H1 (cell line): ENCODE data around the gene ATG9B. TPM values are rescaled to one million over a fixed set of nuclear protein-coding genes. Genes with fewer than 3 reads are reported as not detected.

Source experiments
- CTCF ChIA-PET: fragments of 300-600 bp; sonication (Branson Sonifier 250); formaldehyde crosslinking; loops from one replicate; lab custom pipeline; 2021; ENCODE audit not compliant: partially characterized antibody; lab: Charles Lee
- POLR2A ChIA-PET: fragments of 300-600 bp; sonication (Branson Sonifier 250); formaldehyde crosslinking; loops from one replicate; lab custom pipeline; 2021; ENCODE audit warnings: inconsistent platforms; ENCODE audit not compliant: partially characterized antibody; lab: Charles Lee
- DNase-seq, 2 experiments: peaks; one replicate each; pipeline versions ENCODE4 v3.0.0 to v3.0.0-alpha.2; 2010 to 2022; ENCODE audit warnings: low spot score in 2 of 2, low read depth in 1 of 2, mixed read lengths in 1 of 2
- FAIRE-seq: peaks from 2 replicates; lab custom pipeline; 2011; peaks lifted over from hg19 to GRCh38; lab: Jason Lieb, UNC
- H2AFZ ChIP-seq: 2 replicates; pipeline ENCODE4 v1.8.1; 2012; ENCODE audit warnings: low read length, inconsistent platforms
- H2AK5ac ChIP-seq: 2 replicates; pipeline ENCODE4 v1.6.1; 2013; ENCODE audit warnings: low read depth, low read length
- H2BK120ac ChIP-seq: replicated peaks from 2 replicates; pipeline ENCODE3; 2013; ENCODE audit warnings: low read depth, low read length, inconsistent platforms
- H2BK12ac ChIP-seq: 2 replicates; pipeline ENCODE4 v1.6.1; 2013; ENCODE audit warnings: low read depth, low read length
- H2BK15ac ChIP-seq: 2 replicates; pipeline ENCODE4 v1.6.1; 2013; ENCODE audit warnings: low read length
- H2BK20ac ChIP-seq: 2 replicates; pipeline ENCODE4 v1.6.1; 2013; ENCODE audit warnings: low read length
- H2BK5ac ChIP-seq: 2 replicates; pipeline ENCODE4 v1.6.1; 2013; ENCODE audit warnings: low read depth, low read length
- H3K14ac ChIP-seq: 2 replicates; pipeline ENCODE4 v1.6.1; 2013; ENCODE audit warnings: inconsistent platforms; ENCODE audit not compliant: insufficient read length
- H3K18ac ChIP-seq: 2 replicates; pipeline ENCODE4 v1.6.1; 2013; ENCODE audit warnings: low read length; ENCODE audit errors: extremely low read depth
- H3K23ac ChIP-seq: 2 replicates; pipeline ENCODE4 v1.6.1; 2013; ENCODE audit warnings: inconsistent platforms; ENCODE audit not compliant: insufficient read length
- H3K23me2 ChIP-seq: 2 replicates; pipeline ENCODE4 v1.6.1; 2013; ENCODE audit warnings: low read depth, low read length
- H3K27ac ChIP-seq: 2 replicates; pipeline ENCODE4 v1.6.1; 2011; ENCODE audit warnings: low read depth, low read length, inconsistent platforms
- H3K27me3 ChIP-seq, 4 experiments: replicated peaks in 1 of 4; 1 replicate in 1 of 4; 2 replicates in 3 of 4; pipeline versions ENCODE4 v1.6.1 to v1.8.1; 2011 to 2013; ENCODE audit warnings: low read length in 3 of 4, mild to moderate bottlenecking in 3 of 4, inconsistent platforms in 2 of 4, mixed read lengths in 2 of 4, moderate library complexity in 1 of 4; ENCODE audit not compliant: control insufficient read depth in 3 of 4, insufficient read depth in 3 of 4; ENCODE audit errors: extremely low read depth in 1 of 4
- H3K36me3 ChIP-seq, 4 experiments: 2 replicates each; pipeline versions ENCODE4 v1.6.1 to v1.8.1; 2011 to 2013; ENCODE audit warnings: mild to moderate bottlenecking in 4 of 4, low read length in 3 of 4, moderate library complexity in 2 of 4, control low read depth in 1 of 4, inconsistent platforms in 1 of 4; ENCODE audit not compliant: insufficient read depth in 4 of 4, control insufficient read depth in 2 of 4
- H3K4ac ChIP-seq: replicated peaks from 2 replicates; pipeline ENCODE3; 2013; ENCODE audit warnings: low read length, low read depth, mixed read lengths, inconsistent platforms; ENCODE audit not compliant: insufficient read length
- H3K4me1 ChIP-seq, 4 experiments: replicated peaks in 1 of 4; 1 replicate in 1 of 4; 2 replicates in 3 of 4; pipeline versions ENCODE4 v1.6.1 to v1.8.1; 2011 to 2013; ENCODE audit warnings: low read length in 3 of 4, inconsistent platforms in 2 of 4, mixed read lengths in 1 of 4; ENCODE audit not compliant: insufficient read depth in 4 of 4, control insufficient read depth in 3 of 4
- H3K4me2 ChIP-seq, 2 experiments: 2 replicates each; pipeline versions ENCODE4 v1.6.1 to v1.8.1; 2011 to 2013; ENCODE audit warnings: low read depth in 2 of 2, low read length in 2 of 2, control low read depth in 1 of 2, inconsistent platforms in 1 of 2, mild to moderate bottlenecking in 1 of 2; ENCODE audit not compliant: insufficient read depth in 1 of 2
- H3K4me3 ChIP-seq, 4 experiments: fragments of 200-600, 300-600 bp in 1 of 4; sonication (generic), shearing (Covaris generic), sonication (Bioruptor Twin) in 1 of 4; 2 replicates each; pipeline versions ENCODE4 v1.5.1 to v1.8.1; 2011 to 2016; ENCODE audit warnings: low read length in 4 of 4, low read depth in 3 of 4, control low read depth in 2 of 4, inconsistent platforms in 2 of 4, mild to moderate bottlenecking in 2 of 4, mixed read lengths in 1 of 4, moderate library complexity in 1 of 4; ENCODE audit not compliant: insufficient read depth in 2 of 4; ENCODE audit errors: extremely low read depth in 1 of 4
- H3K56ac ChIP-seq: replicated peaks from 2 replicates; pipeline ENCODE3; 2013; ENCODE audit warnings: low read depth, mild to moderate bottlenecking, mixed read lengths, low read length, inconsistent platforms; ENCODE audit not compliant: insufficient read length
- H3K79me1 ChIP-seq: 2 replicates; pipeline ENCODE4 v1.6.1; 2013; ENCODE audit warnings: low read depth, low read length, control low read depth
- H3K79me2 ChIP-seq, 2 experiments: 2 replicates each; pipeline versions ENCODE4 v1.6.1 to v1.8.1; 2012 to 2013; ENCODE audit warnings: low read length in 2 of 2, mild to moderate bottlenecking in 2 of 2, inconsistent platforms in 1 of 2; ENCODE audit not compliant: insufficient read depth in 2 of 2, control insufficient read depth in 1 of 2
- H3K9ac ChIP-seq, 4 experiments: replicated peaks in 1 of 4; 1 replicate in 1 of 4; 2 replicates in 3 of 4; pipeline versions ENCODE4 v1.6.1 to v1.8.1; 2011 to 2013; ENCODE audit warnings: low read depth in 3 of 4, low read length in 3 of 4, control low read depth in 2 of 4, mild to moderate bottlenecking in 2 of 4, moderate library complexity in 2 of 4, inconsistent platforms in 1 of 4; ENCODE audit errors: extremely low read depth in 1 of 4
- H3K9me3 ChIP-seq, 2 experiments: 2 replicates each; pipeline versions ENCODE4 v1.6.1 to v1.8.1; 2012 to 2013; ENCODE audit warnings: mild to moderate bottlenecking in 2 of 2, moderate library complexity in 2 of 2, control low read depth in 1 of 2, inconsistent platforms in 1 of 2, low read depth in 1 of 2, low read length in 1 of 2, mixed read lengths in 1 of 2; ENCODE audit not compliant: insufficient read depth in 2 of 2
- H4K20me1 ChIP-seq, 2 experiments: replicated peaks in 1 of 2; 2 replicates each; pipeline versions ENCODE3 to v1.8.1; 2011 to 2013; ENCODE audit warnings: inconsistent platforms in 2 of 2, low read length in 2 of 2, mild to moderate bottlenecking in 1 of 2; ENCODE audit not compliant: insufficient read depth in 2 of 2, control insufficient read depth in 1 of 2
- H4K5ac ChIP-seq: 2 replicates; pipeline ENCODE4 v1.6.1; 2013; ENCODE audit warnings: low read length, low read depth, mixed read lengths, inconsistent platforms; ENCODE audit not compliant: insufficient read length
- H4K8ac ChIP-seq: 2 replicates; pipeline ENCODE4 v1.8.0; 2013; ENCODE audit warnings: mild to moderate bottlenecking, moderate library complexity, low read length, inconsistent platforms; ENCODE audit not compliant: insufficient read depth; ENCODE audit errors: extremely low read depth
- H4K91ac ChIP-seq: replicated peaks from 2 replicates; pipeline ENCODE3; 2013; ENCODE audit warnings: low read length, mixed read lengths, inconsistent platforms; ENCODE audit not compliant: insufficient read length
- CBX5 ChIP-seq: fragments of 300-800, 300-1000 bp; sonication (generic); IDR thresholded peaks from 2 replicates; pipeline ENCODE4 v1.7.1; 2016; ENCODE audit warnings: antibody characterized with exemption, low read length, low read depth
- CBX8 ChIP-seq: fragments of 300-800, 300-1000 bp; sonication (generic); IDR thresholded peaks from 2 replicates; pipeline ENCODE4 v1.7.1; 2016; ENCODE audit warnings: low read depth, low read length, borderline replicate concordance
- CTBP2 ChIP-seq: IDR thresholded peaks from 2 replicates; pipeline ENCODE4 v1.7.0; 2011; ENCODE audit warnings: borderline replicate concordance, mild to moderate bottlenecking, moderate library complexity, mixed read lengths, low read length; ENCODE audit not compliant: insufficient read depth, insufficient read length
- FOSL1 ChIP-seq: IDR thresholded peaks from 2 replicates; pipeline ENCODE4 v1.6.1; 2011; ENCODE audit warnings: mild to moderate bottlenecking, low read depth, low read length, moderate library complexity; ENCODE audit not compliant: insufficient read depth
- GTF2F1 ChIP-seq: IDR thresholded peaks from 2 replicates; pipeline ENCODE4 v1.6.1; 2012; ENCODE audit warnings: low read depth, low read length, improper control_type of control experiment, borderline replicate concordance
- JUN ChIP-seq: IDR thresholded peaks from 2 replicates; pipeline ENCODE4 v1.6.1; 2011; ENCODE audit warnings: low read depth, mild to moderate bottlenecking, improper control_type of control experiment, low read length
- MAFK ChIP-seq: IDR thresholded peaks from 2 replicates; pipeline ENCODE4 v1.6.1; 2012; ENCODE audit warnings: low read depth, mild to moderate bottlenecking, improper control_type of control experiment, low read length
- POLR2A ChIP-seq, 2 experiments: IDR thresholded peaks; 1 replicate in 1 of 2; 2 replicates in 1 of 2; pipeline ENCODE4 v1.6.1; 2011; ENCODE audit warnings: low read depth in 2 of 2, low read length in 2 of 2, mild to moderate bottlenecking in 2 of 2; ENCODE audit errors: control extremely low read depth in 1 of 2
- RNF2 ChIP-seq: fragments of 200-900, 300-1000 bp; sonication (generic); IDR thresholded peaks from 2 replicates; pipeline ENCODE4 v1.7.1; 2016; ENCODE audit warnings: borderline replicate concordance, low read depth, mild to moderate bottlenecking, antibody characterized with exemption, low read length; ENCODE audit not compliant: poor library complexity, severe bottlenecking; ENCODE audit errors: missing control alignments
- SIN3A ChIP-seq, 2 experiments: IDR thresholded peaks in 1 of 2; conservative IDR thresholded peaks in 1 of 2; 2 replicates each; pipeline ENCODE4 v1.6.1; 2011 to 2012; ENCODE audit warnings: low read length in 2 of 2, improper control_type of control experiment in 1 of 2, low read depth in 1 of 2, mild to moderate bottlenecking in 1 of 2
- SP1 ChIP-seq: IDR thresholded peaks from 2 replicates; pipeline ENCODE4 v1.6.1; 2011; ENCODE audit warnings: low read depth, low read length
- SRF ChIP-seq: IDR thresholded peaks from 2 replicates; pipeline ENCODE4 v1.6.1; 2011; ENCODE audit warnings: mild to moderate bottlenecking, low read depth, low read length, moderate library complexity
- SUZ12 ChIP-seq: fragments of 200-600 bp; sonication (generic); IDR thresholded peaks from 2 replicates; pipeline ENCODE4 v1.6.1; 2012; ENCODE audit warnings: mild to moderate bottlenecking, inconsistent platforms, low read length, moderate library complexity, mixed read lengths
- WGBS, 2 experiments: shearing (Covaris generic) in 1 of 2; methylation state at CpG; one replicate each; pipeline versions ENCODE4 v1.1.6 to v1.1.7; 2013 to 2015; ENCODE audit warnings: low lambda C conversion rate in 2 of 2, mixed read lengths in 2 of 2, inconsistent platforms in 1 of 2, low coverage in 1 of 2, missing lambda C conversion rate in 1 of 2; ENCODE audit not compliant: insufficient replicate concordance in 2 of 2, insufficient coverage in 1 of 2, insufficient read length in 1 of 2; ENCODE audit errors: extremely low coverage in 1 of 2, missing lambda C conversion rate in 1 of 2; 5-methylcytosine and 5-hydroxymethylcytosine counted together
- polyA plus RNA-seq, 7 experiments: library from polyadenylated mRNA; depleted of rRNA in 3 of 7; stranded (reverse) in 5 of 7; unstranded in 2 of 7; fragments of >200 nt in 5 of 7; fragments of 200-250 nt in 2 of 7; gene quantifications; 1 replicate in 5 of 7; 2 replicates in 1 of 7; 4 replicates in 1 of 7; pipeline versions ENCODE4 v1.2.1 to v1.2.3, GENCODE V29; 2011 to 2013; ENCODE audit warnings: missing spikeins in 2 of 7, mixed read lengths in 2 of 7
- total RNA-seq: library from RNA; stranded (reverse); fragmentation: NEBNext Ultra II Directional; extraction: Animal tissue kit (Norgen Biotek cat#: 25700); gene quantifications from 2 replicates; pipeline ENCODE4 v1.2.1, GENCODE V29; 2021

The ATG9B gene
- total and polyA plus RNA-seq, 2 of the 8 experiments (the other 6 are each of a cell fraction or from before 2014, with no cell fraction given): 1.4 to 2.3 TPM

- H3K27me3 ChIP-seq: peaks cover 4 to 33% (median 26%) of the 10 kb centered on the region in 4 experiments
- DNase-seq (peak in 1 of 2 experiments; percentile 92), FAIRE-seq (no peak)
- no peaks in the 10 kb centered on the region for H3K79me2 ChIP-seq
- POLR2A ChIA-PET: interaction anchor here (0.5 to 1.6 kb wide), 6 partner anchors 9 to 212 kb away, joined by 3 to 6 read pairs (median 3); partner anchors contain the start of gene TMUB1
- H3K18ac ChIP-seq: no peak overlapping the region
- peaks cover 3% of the 10 kb centered on the region; the same call in 1 of the 2 replicates for H3K23me2 ChIP-seq
- no peak overlapping the region for H2AK5ac ChIP-seq
- no peak overlapping the region for H2AFZ ChIP-seq
- no peak overlapping the region for H2BK120ac ChIP-seq
- no peak overlapping the region for H3K9ac ChIP-seq
- H3K4me3 ChIP-seq: peak overlapping the region in 1 of 4 experiments; percentile 39; a peak in 2 of 8 replicates
- H3K27ac ChIP-seq: no peak overlapping the region
- H3K4me2 ChIP-seq: peak overlapping the region; percentile 25 to 73; a peak in 3 of 4 replicates
- H3K9me3 ChIP-seq: no peaks in the 10 kb centered on the region
- no peak overlapping the region for H2BK12ac ChIP-seq
- no peak overlapping the region for H2BK5ac ChIP-seq
- H4K20me1 ChIP-seq: peaks cover 2 to 14% of the 10 kb centered on the region in 2 experiments
- peaks cover 0 to 8% (median 5%) of the 10 kb centered on the region in 4 experiments; a peak in 3 of 7 replicates for H3K4me1 ChIP-seq
- no peak overlapping the region for H4K91ac ChIP-seq
- no peaks in the 10 kb centered on the region for H3K79me1 ChIP-seq
- no peak overlapping the region for H2BK15ac ChIP-seq
- no peak overlapping the region for H4K5ac ChIP-seq
- CTCF ChIA-PET: interaction anchor here (0.6 to 3.6 kb wide), 12 partner anchors 12 to 88 kb away, joined by 3 to 14 read pairs (median 4); no protein-coding TSS in a partner anchor
- H3K36me3 ChIP-seq: no peaks in the 10 kb centered on the region
- H3K4ac ChIP-seq: no peak overlapping the region
- H3K23ac ChIP-seq: no peak overlapping the region
- no peak overlapping the region for H2BK20ac ChIP-seq
- H4K8ac ChIP-seq: no peak overlapping the region
- H3K14ac ChIP-seq: no peak overlapping the region
- 5% methylated on average over 24 of the region's 50 CpGs; no CpG with 5 or more reads in 1 of the 2 experiments for WGBS, 2 experiments
- H3K56ac ChIP-seq: no peak overlapping the region
- no peak for TF ChIP-seq MAFK
- no peak for TF ChIP-seq FOSL1
- 0 out of 2 replicates have a peak, but pooled peaks have one; percentile 15 for TF ChIP-seq SUZ12
- TF ChIP-seq SRF: no peak
- TF ChIP-seq CBX8: no peak
- no peak for TF ChIP-seq RNF2
- no peak for TF ChIP-seq POLR2A (IDR thresholded peaks at IDR 0.05; ENCODE audit: control extremely low read depth in 1 of 2, low read depth in 2 of 2, low read length in 2 of 2)
- TF ChIP-seq SIN3A (conservative IDR thresholded peaks at IDR 0.05 in 1 of 2, IDR thresholded peaks at IDR 0.05 in 1 of 2; ENCODE audit: low read depth in 1 of 2, low read length in 2 of 2): peak; percentile 98 to 99
- TF ChIP-seq SP1: no peak
- no peak for TF ChIP-seq JUN
- no peak for TF ChIP-seq GTF2F1
- TF ChIP-seq CTBP2: no peak
- no peak for TF ChIP-seq CBX5
Observed at GRCh38 chr7:151051108-151051507, 26.8 kb upstream of the ATG9B start.
